T-helper 2 cell treated with Interferon-gamma antibody and Interleukin-4, amounts not matched to agents 100 ng/mL and 5 ng/mL, for 36 hours (primary cell): ENCODE data around the gene CCDC59. TPM values are rescaled to one million over a fixed set of nuclear protein-coding genes. Genes with fewer than 3 reads are reported as not detected.

Experiments used
- intact Hi-C: fragments of 100-400 bp; cut with micrococcal nuclease; formaldehyde crosslinking; loops from one replicate; pipeline ENCODE4 v1.15.1; 2023
- total RNA-seq: library from RNA; stranded (reverse); gene quantifications from 2 replicates; pipeline ENCODE4 v1.2.3, GENCODE V29; 2022

The CCDC59 gene
- total RNA-seq, 1 donor from 2014 or later, result 47.0 TPM

DNA sequence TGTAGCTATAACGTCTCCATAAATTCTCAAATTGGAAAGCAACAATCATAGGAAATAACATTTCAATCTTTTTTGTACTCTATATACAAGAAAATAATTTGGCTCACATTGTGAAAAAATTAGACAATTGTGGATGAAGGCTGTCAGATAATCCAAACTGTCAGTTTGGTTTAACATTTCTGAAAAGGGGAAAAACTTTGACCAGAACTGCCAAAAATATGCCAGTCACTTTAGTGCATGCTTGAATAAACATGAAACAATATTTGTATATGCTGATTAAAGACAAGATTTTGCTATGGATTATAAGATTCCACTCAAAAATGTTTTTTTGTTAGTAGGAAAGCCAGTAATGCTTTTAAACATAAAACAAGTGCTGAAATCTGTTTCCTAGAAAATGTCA, 38.9 kb downstream of the CCDC59 start:
- intact Hi-C loops, result no loop called here

DNA sequence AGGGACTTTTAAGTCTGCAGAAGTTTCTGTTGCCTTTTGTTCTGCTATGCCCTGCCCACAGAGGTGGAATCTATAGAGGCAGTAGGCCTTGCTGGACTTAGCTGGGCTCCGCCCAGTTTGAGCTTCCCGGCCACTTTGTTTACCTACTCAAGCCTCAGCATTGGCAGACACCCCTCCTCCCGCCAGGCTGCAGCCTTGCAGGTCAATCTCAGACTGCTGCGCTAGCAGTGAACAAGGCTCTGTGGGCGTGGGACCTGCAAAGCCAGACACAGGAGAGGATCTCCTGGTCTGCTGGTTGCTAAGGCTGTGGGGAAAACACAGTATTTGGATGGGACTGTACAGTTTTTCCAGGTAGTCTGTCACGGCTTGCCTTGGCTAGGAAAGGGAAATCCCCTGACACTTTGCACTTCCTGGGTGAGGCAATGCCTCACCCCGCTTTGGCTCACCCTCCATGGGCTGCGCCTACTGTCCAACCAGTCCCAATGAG, 43.7 kb downstream of the CCDC59 start:
- intact Hi-C loops, result no loop called here

Other genes starting within 250 kb of the CCDC59 start
- gene METTL25, start 142 bp upstream of the CCDC59 start, total RNA-seq, result 9.3 and 9.6 TPM in 2 replicates